IMR-90 (cell line): ENCODE measurements around the gene DMD. TPM values are rescaled to one million over a fixed set of nuclear protein-coding genes. Genes with fewer than 3 reads are reported as not detected.

Source experiments
- ATAC-seq: fragments of 200-7000 bp; cut with Tn5 transposase; 2 replicates; pipeline ENCODE4 v1.9.1; 2020; ENCODE audit warnings: low read depth, mild to moderate bottlenecking, moderate library complexity
- BruUV-seq: library from RNA; stranded (reverse); fragments of 400-500 nt; replicated peaks from 2 replicates; lab custom pipeline; 2021; lab: Mats Ljungman, UMichigan
- CTCF ChIA-PET: fragments of 300-600 bp; formaldehyde crosslinking; extraction: SDS; loops from one replicate; lab custom pipeline; 2021; ENCODE audit warnings: antibody characterized with exemption; lab: Yijun Ruan, JAX
- POLR2A ChIA-PET: fragments of 300-600 bp; sonication (Branson Sonifier 250); formaldehyde crosslinking; loops from one replicate; lab custom pipeline; 2022; ENCODE audit warnings: antibody characterized with exemption; ENCODE audit not compliant: unreplicated experiment; lab: Charles Lee
- DNase-seq: peaks from one replicate; pipeline ENCODE4 v3.0.0; 2013
- H2AFZ ChIP-seq: replicated peaks from 2 replicates; pipeline ENCODE3; 2013; ENCODE audit warnings: low read length, mild to moderate bottlenecking; ENCODE audit not compliant: poor library complexity
- H2AK5ac ChIP-seq: 2 replicates; pipeline ENCODE4 v1.6.1; 2013; ENCODE audit warnings: low read depth, low read length, inconsistent platforms
- H2AK9ac ChIP-seq: replicated peaks from 2 replicates; pipeline ENCODE3; 2013; ENCODE audit warnings: mild to moderate bottlenecking, low read depth, low read length, moderate library complexity; ENCODE audit not compliant: poor library complexity
- H2BK120ac ChIP-seq: 2 replicates; pipeline ENCODE4 v1.6.1; 2013; ENCODE audit warnings: low read depth, low read length, inconsistent platforms
- H2BK15ac ChIP-seq: 3 replicates; pipeline ENCODE4 v1.6.1; 2013; ENCODE audit warnings: low read depth, low read length, inconsistent platforms
- H2BK20ac ChIP-seq: 2 replicates; pipeline ENCODE4 v1.6.1; 2013; ENCODE audit warnings: low read depth, mild to moderate bottlenecking, inconsistent platforms, low read length, moderate library complexity
- H2BK5ac ChIP-seq: 2 replicates; pipeline ENCODE4 v1.6.1; 2013; ENCODE audit warnings: mild to moderate bottlenecking, low read depth, low read length, inconsistent platforms; ENCODE audit not compliant: poor library complexity, severe bottlenecking
- H3K14ac ChIP-seq: replicated peaks from 2 replicates; pipeline ENCODE4 v1.6.1; 2013; ENCODE audit warnings: low read depth, low read length, inconsistent platforms
- H3K18ac ChIP-seq: 2 replicates; pipeline ENCODE4 v1.6.1; 2013; ENCODE audit warnings: low read depth, low read length, control low read depth
- H3K23ac ChIP-seq: 2 replicates; pipeline ENCODE4 v1.6.1; 2013; ENCODE audit warnings: low read depth, low read length, inconsistent platforms
- H3K27ac ChIP-seq: 2 replicates; pipeline ENCODE4 v1.5.1; 2013; ENCODE audit warnings: mild to moderate bottlenecking, control low read depth, low read length; ENCODE audit not compliant: insufficient read depth
- H3K27me3 ChIP-seq: 2 replicates; pipeline ENCODE4 v1.6.1; 2013; ENCODE audit warnings: low read length; ENCODE audit not compliant: control insufficient read depth, insufficient read depth
- H3K36me3 ChIP-seq: 2 replicates; pipeline ENCODE4 v1.6.1; 2013; ENCODE audit warnings: low read length, mixed read lengths; ENCODE audit not compliant: control insufficient read depth, insufficient read depth
- H3K4ac ChIP-seq: 2 replicates; pipeline ENCODE4 v1.6.1; 2013; ENCODE audit warnings: low read depth, low read length, inconsistent platforms
- H3K4me1 ChIP-seq: 2 replicates; pipeline ENCODE4 v1.6.1; 2013; ENCODE audit warnings: low read length, mixed read lengths; ENCODE audit not compliant: control insufficient read depth, insufficient read depth
- H3K4me2 ChIP-seq: 2 replicates; pipeline ENCODE4 v1.6.1; 2013; ENCODE audit warnings: low read depth, mild to moderate bottlenecking, control low read depth, low read length, moderate library complexity
- H3K4me3 ChIP-seq: 2 replicates; pipeline ENCODE4 v1.5.1; 2013; ENCODE audit warnings: low read depth, mild to moderate bottlenecking, control low read depth, low read length, moderate library complexity; ENCODE audit not compliant: insufficient read depth
- H3K56ac ChIP-seq: 2 replicates; pipeline ENCODE4 v1.6.1; 2013; ENCODE audit warnings: low read length, inconsistent platforms; ENCODE audit not compliant: insufficient read depth; ENCODE audit errors: extremely low read depth
- H3K79me1 ChIP-seq, 2 experiments: 2 replicates each; pipeline ENCODE4 v1.6.1; 2013; ENCODE audit warnings: low read length in 2 of 2, inconsistent platforms in 1 of 2, low read depth in 1 of 2
- H3K9ac ChIP-seq: 2 replicates; pipeline ENCODE4 v1.6.1; 2013; ENCODE audit warnings: low read depth, low read length, control low read depth
- H3K9me1 ChIP-seq: 2 replicates; pipeline ENCODE4 v1.6.1; 2013; ENCODE audit warnings: low read length, inconsistent platforms; ENCODE audit not compliant: insufficient read depth
- H3K9me3 ChIP-seq: 2 replicates; pipeline ENCODE4 v1.6.1; 2013; ENCODE audit warnings: low read length; ENCODE audit not compliant: control insufficient read depth, insufficient read depth
- H4K20me1 ChIP-seq: 2 replicates; pipeline ENCODE4 v1.6.1; 2013; ENCODE audit warnings: low read length, inconsistent platforms; ENCODE audit not compliant: insufficient read depth
- H4K5ac ChIP-seq: 2 replicates; pipeline ENCODE4 v1.6.1; 2013; ENCODE audit warnings: mild to moderate bottlenecking, low read depth, low read length, control low read depth
- H4K8ac ChIP-seq, 2 experiments: 2 replicates each; pipeline ENCODE4 v1.6.1; 2013; ENCODE audit warnings: low read depth in 2 of 2, low read length in 2 of 2, control low read depth in 1 of 2, inconsistent platforms in 1 of 2
- H4K91ac ChIP-seq: 2 replicates; pipeline ENCODE4 v1.6.1; 2013; ENCODE audit warnings: low read depth, low read length, inconsistent platforms; ENCODE audit not compliant: insufficient read depth
- BHLHE40 ChIP-seq: fragments of 150-350 bp; IDR thresholded peaks from 2 replicates; pipeline ENCODE4 v1.6.1; 2016; ENCODE audit warnings: mild to moderate bottlenecking, low read depth, low read length
- CEBPB ChIP-seq: IDR thresholded peaks from 2 replicates; pipeline ENCODE4 v1.6.1; 2012; ENCODE audit warnings: low read depth, low read length, improper control_type of control experiment
- CHD1 ChIP-seq: IDR thresholded peaks from 2 replicates; pipeline ENCODE4 v1.6.1; 2012; ENCODE audit warnings: low read depth, low read length, improper control_type of control experiment
- FOS ChIP-seq: fragments of 150-350 bp; IDR thresholded peaks from 2 replicates; pipeline ENCODE4 v1.6.1; 2016; ENCODE audit warnings: low read depth, low read length
- MAFK ChIP-seq: IDR thresholded peaks from 2 replicates; pipeline ENCODE4 v1.6.1; 2012; ENCODE audit warnings: low read depth, low read length, improper control_type of control experiment
- MAZ ChIP-seq: IDR thresholded peaks from 2 replicates; pipeline ENCODE4 v1.6.1; 2012; ENCODE audit warnings: low read depth, mild to moderate bottlenecking, low read length, improper control_type of control experiment, moderate library complexity, borderline replicate concordance
- MXI1 ChIP-seq: IDR thresholded peaks from 2 replicates; pipeline ENCODE4 v1.6.1; 2012; ENCODE audit warnings: low read depth, mild to moderate bottlenecking, low read length, moderate library complexity, borderline replicate concordance
- NFE2L2 ChIP-seq: fragments of 150-350 bp; IDR thresholded peaks from 2 replicates; pipeline ENCODE4 v1.6.1; 2016; ENCODE audit warnings: low read depth, mild to moderate bottlenecking, low read length
- POLR2A ChIP-seq: IDR thresholded peaks from 2 replicates; pipeline ENCODE4 v1.6.1; 2012; ENCODE audit warnings: mild to moderate bottlenecking, low read depth, low read length
- RAD21 ChIP-seq: IDR thresholded peaks from 2 replicates; pipeline ENCODE4 v1.6.1; 2012; ENCODE audit warnings: low read length, improper control_type of control experiment
- RCOR1 ChIP-seq: IDR thresholded peaks from 2 replicates; pipeline ENCODE4 v1.6.1; 2012; ENCODE audit warnings: mild to moderate bottlenecking, low read length, improper control_type of control experiment; ENCODE audit not compliant: insufficient replicate concordance
- RFX5 ChIP-seq: IDR thresholded peaks from 2 replicates; pipeline ENCODE4 v1.8.0; 2012; ENCODE audit warnings: low read depth, mild to moderate bottlenecking, low read length, moderate library complexity
- SMC3 ChIP-seq: fragments of 150-350 bp; IDR thresholded peaks from 2 replicates; pipeline ENCODE4 v1.6.1; 2016; ENCODE audit warnings: low read depth, mild to moderate bottlenecking, antibody characterized with exemption, low read length, moderate library complexity
- WGBS, 2 experiments: methylation state at CpG; one replicate each; pipeline versions ENCODE4 v1.1.5 to v1.1.7; 2013; ENCODE audit warnings: missing lambda C conversion rate in 2 of 2; ENCODE audit not compliant: insufficient read length in 1 of 2; ENCODE audit errors: extremely low coverage in 2 of 2; 5-methylcytosine and 5-hydroxymethylcytosine counted together
- dilution Hi-C: fragments of 300-500 bp; cut with HindIII; formaldehyde crosslinking; loops from one replicate; pipeline ENCODE4 v1.14.3; 2018; ENCODE audit warnings: low sequenced_read_pairs; ENCODE audit not compliant: unreplicated experiment
- in situ Hi-C: fragments of 300-500 bp; cut with MboI; formaldehyde crosslinking; loops from 3 replicates; pipeline ENCODE4 v1.14.3; 2019; ENCODE audit warnings: low sequenced_read_pairs, inconsistent platforms, mixed read lengths
- intact Hi-C: fragments of 100-400 bp; cut with micrococcal nuclease; formaldehyde crosslinking; loops from 2 replicates; pipeline ENCODE4 v1.10.0; 2022
- polyA plus RNA-seq, 3 experiments: library from polyadenylated mRNA; depleted of rRNA; stranded (reverse); fragments of >200 nt; gene quantifications; 2 replicates each; pipeline ENCODE4 v1.2.3, GENCODE V29; 2012; ENCODE audit warnings: low replicate concordance in 1 of 3
- total RNA-seq: library from RNA; depleted of rRNA; stranded (reverse); fragments of >200 nt; gene quantifications from 2 replicates; pipeline ENCODE4 v1.2.3, GENCODE V29; 2012
- TF ChIP-seq, protein P1 (sequence below): fragments of 150-350 bp; IDR thresholded peaks from 2 replicates; pipeline ENCODE4 v1.6.1; 2016; ENCODE audit warnings: low read depth, mild to moderate bottlenecking, low read length, moderate library complexity, borderline replicate concordance
- TF ChIP-seq, protein P2 (sequence below): fragments of 150-350 bp; IDR thresholded peaks from 2 replicates; pipeline ENCODE4 v1.6.1; 2017; ENCODE audit warnings: mild to moderate bottlenecking, antibody characterized with exemption, low read length, low read depth
- TF ChIP-seq, protein P3 (sequence below): conservative IDR thresholded peaks from 2 replicates; pipeline ENCODE4 v1.5.1; 2012; ENCODE audit warnings: mild to moderate bottlenecking, low read depth, low read length, improper control_type of control experiment

The DMD gene
- total and polyA plus RNA-seq, 2 of the 4 experiments (the other 2 are of a cell fraction), result 6.6 to 11.8 TPM

DNA sequence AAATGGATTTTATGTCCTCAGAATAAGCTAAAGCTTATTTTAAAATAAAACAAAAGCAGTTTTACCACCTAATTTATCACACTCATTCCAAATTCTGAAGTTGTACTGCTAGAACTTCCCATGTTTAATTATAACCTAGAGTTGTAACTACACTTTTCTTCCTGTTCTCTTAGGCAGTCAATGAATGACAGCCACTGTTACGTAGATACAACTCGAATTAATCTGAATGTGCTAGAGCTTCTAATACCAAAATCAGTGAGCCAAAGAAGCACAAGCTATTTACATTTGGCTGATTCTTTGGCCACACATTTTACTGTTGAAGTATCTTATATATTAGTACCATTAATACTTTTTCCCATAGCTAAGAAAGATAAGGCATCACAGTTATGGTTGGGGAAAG is 2040.6 kb downstream of the DMD start:
- no peak for TF ChIP-seq MXI1
- TF ChIP-seq CEBPB, result no peak
- no peak for TF ChIP-seq RFX5
- TF ChIP-seq, protein P1, sequence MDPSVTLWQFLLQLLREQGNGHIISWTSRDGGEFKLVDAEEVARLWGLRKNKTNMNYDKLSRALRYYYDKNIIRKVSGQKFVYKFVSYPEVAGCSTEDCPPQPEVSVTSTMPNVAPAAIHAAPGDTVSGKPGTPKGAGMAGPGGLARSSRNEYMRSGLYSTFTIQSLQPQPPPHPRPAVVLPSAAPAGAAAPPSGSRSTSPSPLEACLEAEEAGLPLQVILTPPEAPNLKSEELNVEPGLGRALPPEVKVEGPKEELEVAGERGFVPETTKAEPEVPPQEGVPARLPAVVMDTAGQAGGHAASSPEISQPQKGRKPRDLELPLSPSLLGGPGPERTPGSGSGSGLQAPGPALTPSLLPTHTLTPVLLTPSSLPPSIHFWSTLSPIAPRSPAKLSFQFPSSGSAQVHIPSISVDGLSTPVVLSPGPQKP, result no peak
- no peak for TF ChIP-seq BHLHE40
- TF ChIP-seq POLR2A, result no peak
- TF ChIP-seq MAFK, result no peak
- TF ChIP-seq, protein P2, sequence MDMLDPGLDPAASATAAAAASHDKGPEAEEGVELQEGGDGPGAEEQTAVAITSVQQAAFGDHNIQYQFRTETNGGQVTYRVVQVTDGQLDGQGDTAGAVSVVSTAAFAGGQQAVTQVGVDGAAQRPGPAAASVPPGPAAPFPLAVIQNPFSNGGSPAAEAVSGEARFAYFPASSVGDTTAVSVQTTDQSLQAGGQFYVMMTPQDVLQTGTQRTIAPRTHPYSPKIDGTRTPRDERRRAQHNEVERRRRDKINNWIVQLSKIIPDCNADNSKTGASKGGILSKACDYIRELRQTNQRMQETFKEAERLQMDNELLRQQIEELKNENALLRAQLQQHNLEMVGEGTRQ, result no peak
- TF ChIP-seq, protein P3, sequence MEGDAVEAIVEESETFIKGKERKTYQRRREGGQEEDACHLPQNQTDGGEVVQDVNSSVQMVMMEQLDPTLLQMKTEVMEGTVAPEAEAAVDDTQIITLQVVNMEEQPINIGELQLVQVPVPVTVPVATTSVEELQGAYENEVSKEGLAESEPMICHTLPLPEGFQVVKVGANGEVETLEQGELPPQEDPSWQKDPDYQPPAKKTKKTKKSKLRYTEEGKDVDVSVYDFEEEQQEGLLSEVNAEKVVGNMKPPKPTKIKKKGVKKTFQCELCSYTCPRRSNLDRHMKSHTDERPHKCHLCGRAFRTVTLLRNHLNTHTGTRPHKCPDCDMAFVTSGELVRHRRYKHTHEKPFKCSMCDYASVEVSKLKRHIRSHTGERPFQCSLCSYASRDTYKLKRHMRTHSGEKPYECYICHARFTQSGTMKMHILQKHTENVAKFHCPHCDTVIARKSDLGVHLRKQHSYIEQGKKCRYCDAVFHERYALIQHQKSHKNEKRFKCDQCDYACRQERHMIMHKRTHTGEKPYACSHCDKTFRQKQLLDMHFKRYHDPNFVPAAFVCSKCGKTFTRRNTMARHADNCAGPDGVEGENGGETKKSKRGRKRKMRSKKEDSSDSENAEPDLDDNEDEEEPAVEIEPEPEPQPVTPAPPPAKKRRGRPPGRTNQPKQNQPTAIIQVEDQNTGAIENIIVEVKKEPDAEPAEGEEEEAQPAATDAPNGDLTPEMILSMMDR, result no peak
- no peak for TF ChIP-seq FOS
- no peak for TF ChIP-seq NFE2L2
- TF ChIP-seq CHD1, result no peak
- TF ChIP-seq RAD21, result no peak
- no peak for TF ChIP-seq SMC3
- no peak for TF ChIP-seq RCOR1
- no peak for TF ChIP-seq MAZ
- H3K4me3 ChIP-seq, result no peak overlapping the region
- H3K4ac ChIP-seq, result no peak overlapping the region
- no peaks in the 10 kb centered on the region for H4K20me1 ChIP-seq
- DNase-seq (no peak), ATAC-seq (no peak)
- BruUV-seq, result no TSS peak
- WGBS, 2 experiments, result no CpG with 5 or more reads among the region's 2 CpGs
- no peak overlapping the region for H3K14ac ChIP-seq
- H3K4me1 ChIP-seq, result no peaks in the 10 kb centered on the region
- H4K8ac ChIP-seq, result no peak overlapping the region
- no peaks in the 10 kb centered on the region for H3K79me1 ChIP-seq
- no peak overlapping the region for H2BK15ac ChIP-seq
- H2BK20ac ChIP-seq, result no peak overlapping the region
- no peaks in the 10 kb centered on the region for H3K9me1 ChIP-seq
- no peak overlapping the region for H2AK5ac ChIP-seq
- no peak overlapping the region for H3K4me2 ChIP-seq
- no peak overlapping the region for H3K23ac ChIP-seq
- ChIA-PET CTCF (no interaction called here), POLR2A (no interaction called here)
- H3K9me3 ChIP-seq, result no peaks in the 10 kb centered on the region
- H3K9ac ChIP-seq, result no peak overlapping the region
- no peak overlapping the region for H2AK9ac ChIP-seq
- in situ Hi-C loops (no loop called here), intact Hi-C loops (no loop called here), dilution Hi-C loops (no loop called here)
- no peak overlapping the region for H4K91ac ChIP-seq
- H3K27ac ChIP-seq, result no peak overlapping the region
- H2AFZ ChIP-seq, result no peak overlapping the region
- no peak overlapping the region for H4K5ac ChIP-seq
- H3K56ac ChIP-seq, result no peak overlapping the region
- no peaks in the 10 kb centered on the region for H3K27me3 ChIP-seq
- no peak overlapping the region for H3K18ac ChIP-seq
- no peaks in the 10 kb centered on the region for H3K36me3 ChIP-seq
- H2BK5ac ChIP-seq, result no peak overlapping the region
- H2BK120ac ChIP-seq, result no peak overlapping the region
